ENCODE data around the gene ADD2.

GRCh38 chr2:70627211-70627898, 140.6 kb downstream of the ADD2 start:
- no peak for TF ChIP-seq CTCF (IDR thresholded peaks at IDR 0.05)
- no peak for TF ChIP-seq EZH2 (IDR thresholded peaks at IDR 0.05; ENCODE audit: borderline replicate concordance, insufficient read depth, low read depth, low read length, poor library complexity, severe bottlenecking)

Data from B cell (primary cell).